Measurements from ENCODE around the gene PLPPR5. TPM values are rescaled to one million over a fixed set of nuclear protein-coding genes. Genes with fewer than 3 reads are reported as not detected.

The PLPPR5 gene
- polyA plus RNA-seq, 2 of the 4 experiments (the other 2 are of a cell fraction): not detected

- Histone ChIP-seq H3K9me3 (no peaks in the 10 kb centered on the region), H3K4me2 (no peak overlapping the region), H3K4me1 (no peaks in the 10 kb centered on the region), H3K4me3 (no peak overlapping the region), H3K27ac (no peak overlapping the region)
- ChIA-PET POLR2A (no interaction called here), CTCF (no interaction called here)
- 0% methylated on average over 1 of the region's 1 CpG for WGBS (ENCODE audit: missing lambda C conversion rate)
- FAIRE-seq (no peak), ATAC-seq (no peak), DNase-seq (ENCODE audit: low read depth in 1 of 2, low spot score in 1 of 2) (no peak)
- TF ChIP-seq USF2 (IDR thresholded peaks at IDR 0.05): no peak
- no peak for TF ChIP-seq FOSL2 (IDR thresholded peaks at IDR 0.05)
- TF ChIP-seq FOSL2 (CRISPR knock-in tag; IDR thresholded peaks at IDR 0.05): no peak
- no peak for TF ChIP-seq ESRRA (IDR thresholded peaks at IDR 0.05; ENCODE audit: borderline replicate concordance, low read length)
- TF ChIP-seq POLR2AphosphoS2 (conservative IDR thresholded peaks at IDR 0.05; ENCODE audit: low read length): no peak
- no peak for TF ChIP-seq RNF2 (IDR thresholded peaks at IDR 0.05; ENCODE audit: borderline replicate concordance, low read depth)
- no peak for TF ChIP-seq RARB (CRISPR knock-in tag; IDR thresholded peaks at IDR 0.05)
- TF ChIP-seq ZC3H11A (IDR thresholded peaks at IDR 0.05): no peak
These were observed 34.7 kb downstream of the PLPPR5 start for GRCh38 chr1:98969798-98970490.

DNA sequence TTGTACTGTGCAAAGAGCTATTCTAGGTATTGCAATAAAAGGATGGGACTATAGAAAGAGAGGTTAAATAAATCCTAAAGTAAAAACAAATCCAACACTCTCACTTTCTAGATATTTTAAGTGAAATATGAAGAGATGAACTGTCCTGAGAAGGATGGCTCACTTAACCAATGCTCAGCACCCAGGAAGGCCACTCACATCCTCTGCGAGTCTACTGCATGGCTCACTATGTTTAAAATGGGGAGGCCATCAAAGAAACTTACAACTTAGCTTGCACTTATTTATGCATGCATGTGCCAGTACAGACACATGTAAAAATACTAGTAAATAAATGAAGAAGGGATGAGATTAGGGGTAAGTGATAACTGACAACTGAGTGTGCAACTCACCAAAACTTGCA lies 37.5 kb downstream of the PLPPR5 start:
- WGBS (ENCODE audit: missing lambda C conversion rate): 7% methylated on average over 1 of the region's 1 CpG
- Histone ChIP-seq H3K4me3 (no peak overlapping the region), H3K4me1 (no peaks in the 10 kb centered on the region), H3K9me3 (no peaks in the 10 kb centered on the region), H3K27ac (no peak overlapping the region), H3K4me2 (no peak overlapping the region)
- CTCF ChIA-PET: no interaction called here
- DNase-seq (ENCODE audit: low read depth in 1 of 2, low spot score in 1 of 2): no peak
- no peak for FAIRE-seq
- ATAC-seq: no peak
- TF ChIP-seq, protein P1, sequence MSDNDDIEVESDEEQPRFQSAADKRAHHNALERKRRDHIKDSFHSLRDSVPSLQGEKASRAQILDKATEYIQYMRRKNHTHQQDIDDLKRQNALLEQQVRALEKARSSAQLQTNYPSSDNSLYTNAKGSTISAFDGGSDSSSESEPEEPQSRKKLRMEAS (IDR thresholded peaks at IDR 0.05): no peak
- no peak for TF ChIP-seq EHMT2 (IDR thresholded peaks at IDR 0.05; ENCODE audit: low read depth)
- no peak for TF ChIP-seq ESRRA (IDR thresholded peaks at IDR 0.05; ENCODE audit: borderline replicate concordance, low read length)
- no peak for TF ChIP-seq POLR2A (IDR thresholded peaks at IDR 0.05; ENCODE audit: low read length)
- no peak for TF ChIP-seq HOXB13 (CRISPR knock-in tag; IDR thresholded peaks at IDR 0.05; ENCODE audit: low read depth)
- no peak for TF ChIP-seq MYC (IDR thresholded peaks at IDR 0.05; ENCODE audit: borderline replicate concordance, low read length)
- no peak for TF ChIP-seq RAD21 (conservative IDR thresholded peaks at IDR 0.05 in 1 of 2, IDR thresholded peaks at IDR 0.05 in 1 of 2)
- no peak for TF ChIP-seq GATA3 (IDR thresholded peaks at IDR 0.05; ENCODE audit: borderline replicate concordance)
- no peak for TF ChIP-seq HOXB5 (CRISPR knock-in tag; IDR thresholded peaks at IDR 0.05)
- no peak for TF ChIP-seq CHD4 (IDR thresholded peaks at IDR 0.05; ENCODE audit: borderline replicate concordance)
- TF ChIP-seq, protein P2, sequence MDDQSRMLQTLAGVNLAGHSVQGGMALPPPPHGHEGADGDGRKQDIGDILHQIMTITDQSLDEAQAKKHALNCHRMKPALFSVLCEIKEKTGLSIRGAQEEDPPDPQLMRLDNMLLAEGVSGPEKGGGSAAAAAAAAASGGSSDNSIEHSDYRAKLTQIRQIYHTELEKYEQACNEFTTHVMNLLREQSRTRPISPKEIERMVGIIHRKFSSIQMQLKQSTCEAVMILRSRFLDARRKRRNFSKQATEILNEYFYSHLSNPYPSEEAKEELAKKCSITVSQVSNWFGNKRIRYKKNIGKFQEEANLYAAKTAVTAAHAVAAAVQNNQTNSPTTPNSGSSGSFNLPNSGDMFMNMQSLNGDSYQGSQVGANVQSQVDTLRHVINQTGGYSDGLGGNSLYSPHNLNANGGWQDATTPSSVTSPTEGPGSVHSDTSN (IDR thresholded peaks at IDR 0.05): no peak
- TF ChIP-seq USF2 (IDR thresholded peaks at IDR 0.05): no peak
- no peak for TF ChIP-seq RARB (CRISPR knock-in tag; IDR thresholded peaks at IDR 0.05)
- no peak for TF ChIP-seq TP53 (CRISPR knock-in tag; IDR thresholded peaks at IDR 0.05)
- TF ChIP-seq SREBF2 (IDR thresholded peaks at IDR 0.05): no peak
- TF ChIP-seq HDAC2 (IDR thresholded peaks at IDR 0.05): no peak
- TF ChIP-seq RFX5 (IDR thresholded peaks at IDR 0.05): no peak
- TF ChIP-seq BHLHE40 (IDR thresholded peaks at IDR 0.05; ENCODE audit: low read depth, low read length): no peak
- no peak for TF ChIP-seq EP300 (IDR thresholded peaks at IDR 0.05)
- TF ChIP-seq, protein P3, sequence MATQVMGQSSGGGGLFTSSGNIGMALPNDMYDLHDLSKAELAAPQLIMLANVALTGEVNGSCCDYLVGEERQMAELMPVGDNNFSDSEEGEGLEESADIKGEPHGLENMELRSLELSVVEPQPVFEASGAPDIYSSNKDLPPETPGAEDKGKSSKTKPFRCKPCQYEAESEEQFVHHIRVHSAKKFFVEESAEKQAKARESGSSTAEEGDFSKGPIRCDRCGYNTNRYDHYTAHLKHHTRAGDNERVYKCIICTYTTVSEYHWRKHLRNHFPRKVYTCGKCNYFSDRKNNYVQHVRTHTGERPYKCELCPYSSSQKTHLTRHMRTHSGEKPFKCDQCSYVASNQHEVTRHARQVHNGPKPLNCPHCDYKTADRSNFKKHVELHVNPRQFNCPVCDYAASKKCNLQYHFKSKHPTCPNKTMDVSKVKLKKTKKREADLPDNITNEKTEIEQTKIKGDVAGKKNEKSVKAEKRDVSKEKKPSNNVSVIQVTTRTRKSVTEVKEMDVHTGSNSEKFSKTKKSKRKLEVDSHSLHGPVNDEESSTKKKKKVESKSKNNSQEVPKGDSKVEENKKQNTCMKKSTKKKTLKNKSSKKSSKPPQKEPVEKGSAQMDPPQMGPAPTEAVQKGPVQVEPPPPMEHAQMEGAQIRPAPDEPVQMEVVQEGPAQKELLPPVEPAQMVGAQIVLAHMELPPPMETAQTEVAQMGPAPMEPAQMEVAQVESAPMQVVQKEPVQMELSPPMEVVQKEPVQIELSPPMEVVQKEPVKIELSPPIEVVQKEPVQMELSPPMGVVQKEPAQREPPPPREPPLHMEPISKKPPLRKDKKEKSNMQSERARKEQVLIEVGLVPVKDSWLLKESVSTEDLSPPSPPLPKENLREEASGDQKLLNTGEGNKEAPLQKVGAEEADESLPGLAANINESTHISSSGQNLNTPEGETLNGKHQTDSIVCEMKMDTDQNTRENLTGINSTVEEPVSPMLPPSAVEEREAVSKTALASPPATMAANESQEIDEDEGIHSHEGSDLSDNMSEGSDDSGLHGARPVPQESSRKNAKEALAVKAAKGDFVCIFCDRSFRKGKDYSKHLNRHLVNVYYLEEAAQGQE (IDR thresholded peaks at IDR 0.05): no peak
- POLR2A ChIA-PET: no interaction called here

Measured in A549 (cell line).